Measurements from ENCODE around the gene ELOA.
A peak's percentile ranks its signal among the peaks of the same experiment; 100 is the strongest.

The ELOA gene

GRCh38 chr1:23759277-23759676 lies 16.0 kb downstream of the ELOA start:
- H3K36me3 ChIP-seq (ENCODE audit: control insufficient read depth in 2 of 2, insufficient read depth in 1 of 2, low read length in 2 of 2) = peaks cover 47 to 97% of the 10 kb centered on the region in 2 experiments
- ChIA-PET CTCF (interaction anchor here (1.5 kb wide), 1 partner anchor 13 kb away, joined by 8 read pairs; no protein-coding TSS in a partner anchor), POLR2A (no interaction called here)
- TF ChIP-seq KLF10 (tag by site-specific recombination; IDR thresholded peaks at IDR 0.05) (peak; percentile 74), ZBTB48 (tag by site-specific recombination; IDR thresholded peaks at IDR 0.05) (no peak)
- TF ChIP-seq, protein P1, sequence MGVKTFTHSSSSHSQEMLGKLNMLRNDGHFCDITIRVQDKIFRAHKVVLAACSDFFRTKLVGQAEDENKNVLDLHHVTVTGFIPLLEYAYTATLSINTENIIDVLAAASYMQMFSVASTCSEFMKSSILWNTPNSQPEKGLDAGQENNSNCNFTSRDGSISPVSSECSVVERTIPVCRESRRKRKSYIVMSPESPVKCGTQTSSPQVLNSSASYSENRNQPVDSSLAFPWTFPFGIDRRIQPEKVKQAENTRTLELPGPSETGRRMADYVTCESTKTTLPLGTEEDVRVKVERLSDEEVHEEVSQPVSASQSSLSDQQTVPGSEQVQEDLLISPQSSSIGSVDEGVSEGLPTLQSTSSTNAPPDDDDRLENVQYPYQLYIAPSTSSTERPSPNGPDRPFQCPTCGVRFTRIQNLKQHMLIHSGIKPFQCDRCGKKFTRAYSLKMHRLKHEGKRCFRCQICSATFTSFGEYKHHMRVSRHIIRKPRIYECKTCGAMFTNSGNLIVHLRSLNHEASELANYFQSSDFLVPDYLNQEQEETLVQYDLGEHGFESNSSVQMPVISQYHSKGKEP (tag by site-specific recombination; IDR thresholded peaks at IDR 0.05) = no peak
- H3K27ac ChIP-seq (ENCODE audit: extremely low read depth, low read depth, low read length) = no peak overlapping the region
- H3K9me3 ChIP-seq (ENCODE audit: control insufficient read depth, insufficient read depth, low read depth, low read length) = no peaks in the 10 kb centered on the region
- H3K4me3 ChIP-seq (ENCODE audit: low read depth, low read length) = no peak overlapping the region
- no peaks in the 10 kb centered on the region for H3K4me1 ChIP-seq (ENCODE audit: control insufficient read depth, insufficient read depth, low read length)

DNA sequence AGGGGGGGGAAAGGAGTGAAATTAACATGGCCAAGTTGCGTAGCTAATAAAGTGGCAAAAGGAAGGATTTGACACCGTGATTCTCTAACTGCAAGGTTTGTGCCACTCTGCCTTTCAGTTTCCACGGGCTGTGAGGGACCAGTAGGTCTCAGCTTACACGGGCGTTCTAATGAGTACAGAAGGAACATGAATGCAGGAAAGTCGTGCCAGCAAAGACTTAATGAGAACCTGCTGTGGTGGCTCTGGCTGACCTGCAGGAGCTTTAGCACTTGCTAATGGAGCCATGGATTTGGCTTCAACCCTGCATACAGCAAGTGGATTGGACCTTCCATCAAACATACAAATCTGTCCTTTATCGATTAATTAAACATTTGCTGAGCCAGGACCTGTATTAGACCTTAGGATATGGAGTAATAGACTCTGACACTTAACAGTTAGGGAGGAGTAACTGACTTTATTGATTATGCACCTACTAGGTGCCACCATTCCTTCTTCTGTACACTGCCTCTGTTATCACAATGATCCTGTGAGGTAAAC lies 19.8 kb downstream of the ELOA start:
- ChIA-PET POLR2A (interaction anchor here (0.5 to 0.6 kb wide), 2 partner anchors 106 to 123 kb away, joined by 4 read pairs; no protein-coding TSS in a partner anchor), CTCF (interaction anchor here (0.6 to 1.8 kb wide), 4 partner anchors 9 to 114 kb away, joined by 3 to 6 read pairs (median 3); no protein-coding TSS in a partner anchor)
- H3K4me3 ChIP-seq (ENCODE audit: low read depth, low read length) = no peak overlapping the region
- peaks cover 28 to 84% of the 10 kb centered on the region in 2 experiments; a peak in 2 of 3 replicates for H3K36me3 ChIP-seq (ENCODE audit: control insufficient read depth in 2 of 2, insufficient read depth in 1 of 2, low read length in 2 of 2)
- no peak for TF ChIP-seq ZFP3 (tag by site-specific recombination; IDR thresholded peaks at IDR 0.05; ENCODE audit: low read depth)
- no peaks in the 10 kb centered on the region for H3K9me3 ChIP-seq (ENCODE audit: control insufficient read depth, insufficient read depth, low read depth, low read length)
- no peak overlapping the region for H3K27ac ChIP-seq (ENCODE audit: extremely low read depth, low read depth, low read length)
- no peaks in the 10 kb centered on the region for H3K4me1 ChIP-seq (ENCODE audit: control insufficient read depth, insufficient read depth, low read length)

DNA sequence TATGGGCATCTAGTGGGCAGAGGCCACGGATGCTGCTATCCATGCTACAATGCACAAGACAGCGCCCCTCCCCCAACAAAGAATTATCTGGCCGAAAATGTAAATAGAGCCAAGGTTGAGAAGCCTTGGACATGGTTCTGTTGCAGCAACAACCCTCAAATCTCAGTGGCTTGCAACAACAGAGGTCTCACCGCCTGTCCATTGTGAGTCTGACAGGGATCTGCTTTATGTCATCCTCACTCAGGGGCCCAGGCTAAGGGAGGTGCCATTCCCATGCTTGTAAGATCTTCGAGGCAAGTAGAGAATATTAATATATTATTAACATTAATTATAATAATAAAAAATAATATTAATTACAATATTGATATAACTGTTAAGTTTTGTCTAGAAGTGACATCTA lies 25.5 kb downstream of the ELOA start:
- Histone ChIP-seq H3K4me3 (ENCODE audit: low read depth, low read length) (no peak overlapping the region), H3K9me3 (ENCODE audit: control insufficient read depth, insufficient read depth, low read depth, low read length) (no peaks in the 10 kb centered on the region), H3K4me1 (ENCODE audit: control insufficient read depth, insufficient read depth, low read length) (no peaks in the 10 kb centered on the region), H3K36me3 (ENCODE audit: control insufficient read depth in 2 of 2, insufficient read depth in 1 of 2, low read length in 2 of 2) (peaks cover 25 to 55% of the 10 kb centered on the region in 2 experiments; a peak in 2 of 3 replicates), H3K27ac (ENCODE audit: extremely low read depth, low read depth, low read length) (no peak overlapping the region)
- POLR2A ChIA-PET = interaction anchor here (1.1 kb wide), 1 partner anchor 10 kb away, joined by 5 read pairs; the partner anchor contains the start of gene PITHD1
- CTCF ChIA-PET = interaction anchor here (0.9 kb wide), 1 partner anchor 86 kb away, joined by 4 read pairs; no protein-coding TSS in a partner anchor
- TF ChIP-seq ZBTB20 (tag by site-specific recombination; IDR thresholded peaks at IDR 0.05) (no peak), ZNF610 (tag by site-specific recombination; IDR thresholded peaks at IDR 0.05; ENCODE audit: borderline replicate concordance) (no peak), ZNF112 (tag by site-specific recombination; IDR thresholded peaks at IDR 0.05) (no peak), KLF9 (tag by site-specific recombination; IDR thresholded peaks at IDR 0.05; ENCODE audit: low read depth) (no peak), SP3 (tag by site-specific recombination; IDR thresholded peaks at IDR 0.05) (no peak), PRDM6 (tag by site-specific recombination; IDR thresholded peaks at IDR 0.05) (no peak), ZNF175 (tag by site-specific recombination; IDR thresholded peaks at IDR 0.05) (no peak), ZNF362 (tag by site-specific recombination; IDR thresholded peaks at IDR 0.05) (no peak), TCF7L2 (IDR thresholded peaks at IDR 0.05; ENCODE audit: borderline replicate concordance, low read depth, low read length) (no peak), BCL11B (tag by site-specific recombination; IDR thresholded peaks at IDR 0.05; ENCODE audit: low read depth) (no peak), ZNF121 (tag by site-specific recombination; IDR thresholded peaks at IDR 0.05) (no peak), ZNF621 (tag by site-specific recombination; IDR thresholded peaks at IDR 0.05) (no peak), ZNF23 (tag by site-specific recombination; IDR thresholded peaks at IDR 0.05; ENCODE audit: borderline replicate concordance) (no peak), ZNF335 (tag by site-specific recombination; conservative IDR thresholded peaks at IDR 0.05) (no peak), ZNF18 (tag by site-specific recombination; IDR thresholded peaks at IDR 0.05) (no peak)
- TF ChIP-seq, protein P2, sequence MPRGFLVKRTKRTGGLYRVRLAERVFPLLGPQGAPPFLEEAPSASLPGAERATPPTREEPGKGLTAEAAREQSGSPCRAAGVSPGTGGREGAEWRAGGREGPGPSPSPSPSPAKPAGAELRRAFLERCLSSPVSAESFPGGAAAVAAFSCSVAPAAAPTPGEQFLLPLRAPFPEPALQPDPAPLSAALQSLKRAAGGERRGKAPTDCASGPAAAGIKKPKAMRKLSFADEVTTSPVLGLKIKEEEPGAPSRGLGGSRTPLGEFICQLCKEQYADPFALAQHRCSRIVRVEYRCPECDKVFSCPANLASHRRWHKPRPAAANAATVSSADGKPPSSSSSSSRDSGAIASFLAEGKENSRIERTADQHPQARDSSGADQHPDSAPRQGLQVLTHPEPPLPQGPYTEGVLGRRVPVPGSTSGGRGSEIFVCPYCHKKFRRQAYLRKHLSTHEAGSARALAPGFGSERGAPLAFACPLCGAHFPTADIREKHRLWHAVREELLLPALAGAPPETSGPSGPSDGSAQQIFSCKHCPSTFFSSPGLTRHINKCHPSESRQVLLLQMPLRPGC (tag by site-specific recombination; IDR thresholded peaks at IDR 0.05) = no peak
- TF ChIP-seq, protein P3, sequence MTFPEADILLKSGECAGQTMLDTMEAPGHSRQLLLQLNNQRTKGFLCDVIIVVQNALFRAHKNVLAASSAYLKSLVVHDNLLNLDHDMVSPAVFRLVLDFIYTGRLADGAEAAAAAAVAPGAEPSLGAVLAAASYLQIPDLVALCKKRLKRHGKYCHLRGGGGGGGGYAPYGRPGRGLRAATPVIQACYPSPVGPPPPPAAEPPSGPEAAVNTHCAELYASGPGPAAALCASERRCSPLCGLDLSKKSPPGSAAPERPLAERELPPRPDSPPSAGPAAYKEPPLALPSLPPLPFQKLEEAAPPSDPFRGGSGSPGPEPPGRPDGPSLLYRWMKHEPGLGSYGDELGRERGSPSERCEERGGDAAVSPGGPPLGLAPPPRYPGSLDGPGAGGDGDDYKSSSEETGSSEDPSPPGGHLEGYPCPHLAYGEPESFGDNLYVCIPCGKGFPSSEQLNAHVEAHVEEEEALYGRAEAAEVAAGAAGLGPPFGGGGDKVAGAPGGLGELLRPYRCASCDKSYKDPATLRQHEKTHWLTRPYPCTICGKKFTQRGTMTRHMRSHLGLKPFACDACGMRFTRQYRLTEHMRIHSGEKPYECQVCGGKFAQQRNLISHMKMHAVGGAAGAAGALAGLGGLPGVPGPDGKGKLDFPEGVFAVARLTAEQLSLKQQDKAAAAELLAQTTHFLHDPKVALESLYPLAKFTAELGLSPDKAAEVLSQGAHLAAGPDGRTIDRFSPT (tag by site-specific recombination; IDR thresholded peaks at IDR 0.05) = no peak
